Measurements from ENCODE around the gene CCDC54.

CCDC54 gene

DNA sequence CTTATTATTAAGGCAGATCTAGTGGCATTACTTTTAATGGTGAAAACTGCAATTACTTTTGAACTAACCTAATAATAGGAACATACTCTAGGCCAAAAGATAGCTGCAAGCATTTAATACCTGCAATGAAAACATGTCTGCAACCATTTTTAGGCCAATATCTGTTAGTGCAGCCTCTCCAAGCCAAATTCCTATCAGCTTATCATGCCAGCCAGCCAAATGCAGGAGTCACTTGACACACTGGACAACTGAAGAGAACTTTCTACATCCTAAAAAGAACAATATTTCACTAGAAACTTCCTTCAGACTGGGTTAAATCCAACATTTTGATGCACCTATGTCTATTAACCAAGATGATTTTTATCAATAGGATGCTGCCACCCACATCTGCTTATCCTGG, 33.8 kb downstream of the CCDC54 start:
- Histone ChIP-seq H3K9me3 (ENCODE audit: control insufficient read depth, insufficient read depth, low read length) (no peaks in the 10 kb centered on the region), H3K27ac (ENCODE audit: low read depth, low read length) (no peak overlapping the region), H3K9ac (ENCODE audit: low read depth, low read length) (no peak overlapping the region), H3K27me3 (ENCODE audit: control insufficient read depth, insufficient read depth, low read length) (no peaks in the 10 kb centered on the region), H3K36me3 (ENCODE audit: control insufficient read depth, insufficient read depth, low read length) (no peaks in the 10 kb centered on the region), H3K4me3 (ENCODE audit: low read depth, low read length) (no peak overlapping the region), H3K4me1 (ENCODE audit: control insufficient read depth, insufficient read depth, low read length) (no peaks in the 10 kb centered on the region)

DNA sequence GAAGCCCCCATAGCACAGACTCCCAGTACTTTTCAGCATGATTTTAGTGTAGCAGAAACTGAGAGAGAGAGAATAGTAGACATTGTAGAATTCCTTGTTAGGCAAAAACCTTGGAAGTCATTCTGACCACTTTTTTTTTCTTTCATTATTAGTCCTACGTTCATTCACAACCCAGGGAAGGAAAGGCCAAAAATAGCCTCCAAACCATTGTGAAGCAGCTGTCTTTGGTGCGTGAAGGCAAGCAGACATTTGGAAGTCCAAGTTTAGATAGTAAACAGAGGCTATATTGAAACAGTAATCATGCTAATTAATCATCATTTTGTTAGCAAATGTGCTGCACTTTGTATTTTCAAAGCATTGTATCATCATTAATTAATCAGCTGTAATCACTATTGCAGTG, 34.5 kb downstream of the CCDC54 start:
- no peaks in the 10 kb centered on the region for H3K4me1 ChIP-seq (ENCODE audit: control insufficient read depth, insufficient read depth, low read length)

GRCh38 chr3:107412376-107412775, 35.1 kb downstream of the CCDC54 start:
- Histone ChIP-seq H3K9me3 (ENCODE audit: control insufficient read depth, insufficient read depth, low read length) (no peaks in the 10 kb centered on the region), H3K4me3 (ENCODE audit: low read depth, low read length) (no peak overlapping the region), H3K27me3 (ENCODE audit: control insufficient read depth, insufficient read depth, low read length) (no peaks in the 10 kb centered on the region), H3K27ac (ENCODE audit: low read depth, low read length) (no peak overlapping the region), H3K36me3 (ENCODE audit: control insufficient read depth, insufficient read depth, low read length) (no peaks in the 10 kb centered on the region), H3K9ac (ENCODE audit: low read depth, low read length) (no peak overlapping the region), H3K4me1 (ENCODE audit: control insufficient read depth, insufficient read depth, low read length) (no peaks in the 10 kb centered on the region)

More for the DNA sequence above, 34.5 kb downstream of the CCDC54 start:
- no peak overlapping the region for H3K9ac ChIP-seq (ENCODE audit: low read depth, low read length)
- no peaks in the 10 kb centered on the region for H3K27me3 ChIP-seq (ENCODE audit: control insufficient read depth, insufficient read depth, low read length)
- no peaks in the 10 kb centered on the region for H3K9me3 ChIP-seq (ENCODE audit: control insufficient read depth, insufficient read depth, low read length)
- no peak overlapping the region for H3K4me3 ChIP-seq (ENCODE audit: low read depth, low read length)
- no peak overlapping the region for H3K27ac ChIP-seq (ENCODE audit: low read depth, low read length)
- no peaks in the 10 kb centered on the region for H3K36me3 ChIP-seq (ENCODE audit: control insufficient read depth, insufficient read depth, low read length)

- Histone ChIP-seq H3K36me3 (ENCODE audit: control insufficient read depth, insufficient read depth, low read length) (no peaks in the 10 kb centered on the region), H3K4me1 (ENCODE audit: control insufficient read depth, insufficient read depth, low read length) (no peaks in the 10 kb centered on the region), H3K9me3 (ENCODE audit: control insufficient read depth, insufficient read depth, low read length) (no peaks in the 10 kb centered on the region), H3K4me3 (ENCODE audit: low read depth, low read length) (no peak overlapping the region), H3K27me3 (ENCODE audit: control insufficient read depth, insufficient read depth, low read length) (no peaks in the 10 kb centered on the region), H3K9ac (ENCODE audit: low read depth, low read length) (no peak overlapping the region), H3K27ac (ENCODE audit: low read depth, low read length) (no peak overlapping the region)
Measured at GRCh38 chr3:107413264-107413663, 36.0 kb downstream of the CCDC54 start.

GRCh38 chr3:107414325-107414964, 37.2 kb downstream of the CCDC54 start:
- no peaks in the 10 kb centered on the region for H3K27me3 ChIP-seq (ENCODE audit: control insufficient read depth, insufficient read depth, low read length)
- no peaks in the 10 kb centered on the region for H3K36me3 ChIP-seq (ENCODE audit: control insufficient read depth, insufficient read depth, low read length)

GRCh38 chr3:107416138-107416537, 38.9 kb downstream of the CCDC54 start:
- Histone ChIP-seq H3K9me3 (ENCODE audit: control insufficient read depth, insufficient read depth, low read length) (no peaks in the 10 kb centered on the region), H3K36me3 (ENCODE audit: control insufficient read depth, insufficient read depth, low read length) (no peaks in the 10 kb centered on the region), H3K4me3 (ENCODE audit: low read depth, low read length) (no peak overlapping the region), H3K27me3 (ENCODE audit: control insufficient read depth, insufficient read depth, low read length) (no peaks in the 10 kb centered on the region), H3K4me1 (ENCODE audit: control insufficient read depth, insufficient read depth, low read length) (peaks cover 5% of the 10 kb centered on the region; the same call in 1 of the 2 replicates), H3K27ac (ENCODE audit: low read depth, low read length) (no peak overlapping the region), H3K9ac (ENCODE audit: low read depth, low read length) (no peak overlapping the region)

More at GRCh38 chr3:107414325-107414964, 37.2 kb downstream of the CCDC54 start:
- Histone ChIP-seq H3K4me3 (ENCODE audit: low read depth, low read length) (no peak overlapping the region), H3K27ac (ENCODE audit: low read depth, low read length) (no peak overlapping the region), H3K9me3 (ENCODE audit: control insufficient read depth, insufficient read depth, low read length) (no peaks in the 10 kb centered on the region), H3K9ac (ENCODE audit: low read depth, low read length) (no peak overlapping the region), H3K4me1 (ENCODE audit: control insufficient read depth, insufficient read depth, low read length) (no peaks in the 10 kb centered on the region)

GRCh38 chr3:107416886-107417285, 39.6 kb downstream of the CCDC54 start:
- Histone ChIP-seq H3K27ac (ENCODE audit: low read depth, low read length) (no peak overlapping the region), H3K9ac (ENCODE audit: low read depth, low read length) (no peak overlapping the region), H3K4me1 (ENCODE audit: control insufficient read depth, insufficient read depth, low read length) (peaks cover 5% of the 10 kb centered on the region; the same call in 1 of the 2 replicates), H3K27me3 (ENCODE audit: control insufficient read depth, insufficient read depth, low read length) (no peaks in the 10 kb centered on the region), H3K4me3 (ENCODE audit: low read depth, low read length) (no peak overlapping the region), H3K9me3 (ENCODE audit: control insufficient read depth, insufficient read depth, low read length) (no peaks in the 10 kb centered on the region), H3K36me3 (ENCODE audit: control insufficient read depth, insufficient read depth, low read length) (no peaks in the 10 kb centered on the region)

- Histone ChIP-seq H3K9ac (ENCODE audit: low read depth, low read length) (no peak overlapping the region), H3K4me1 (ENCODE audit: control insufficient read depth, insufficient read depth, low read length) (peaks cover 5% of the 10 kb centered on the region; the same call in 1 of the 2 replicates), H3K27me3 (ENCODE audit: control insufficient read depth, insufficient read depth, low read length) (no peaks in the 10 kb centered on the region), H3K4me3 (ENCODE audit: low read depth, low read length) (no peak overlapping the region), H3K9me3 (ENCODE audit: control insufficient read depth, insufficient read depth, low read length) (no peaks in the 10 kb centered on the region), H3K27ac (ENCODE audit: low read depth, low read length) (no peak overlapping the region), H3K36me3 (ENCODE audit: control insufficient read depth, insufficient read depth, low read length) (no peaks in the 10 kb centered on the region)
Measured at GRCh38 chr3:107421170-107421792, 44.0 kb downstream of the CCDC54 start.

- H3K27ac ChIP-seq (ENCODE audit: low read depth, low read length) = no peak overlapping the region
- no peaks in the 10 kb centered on the region for H3K27me3 ChIP-seq (ENCODE audit: control insufficient read depth, insufficient read depth, low read length)
- H3K36me3 ChIP-seq (ENCODE audit: control insufficient read depth, insufficient read depth, low read length) = no peaks in the 10 kb centered on the region
- H3K9ac ChIP-seq (ENCODE audit: low read depth, low read length) = no peak overlapping the region
- H3K9me3 ChIP-seq (ENCODE audit: control insufficient read depth, insufficient read depth, low read length) = no peaks in the 10 kb centered on the region
- H3K4me3 ChIP-seq (ENCODE audit: low read depth, low read length) = no peak overlapping the region
- peaks cover 5% of the 10 kb centered on the region; the same call in 1 of the 2 replicates for H3K4me1 ChIP-seq (ENCODE audit: control insufficient read depth, insufficient read depth, low read length)
Measured at GRCh38 chr3:107421881-107422280, 44.6 kb downstream of the CCDC54 start.

DNA sequence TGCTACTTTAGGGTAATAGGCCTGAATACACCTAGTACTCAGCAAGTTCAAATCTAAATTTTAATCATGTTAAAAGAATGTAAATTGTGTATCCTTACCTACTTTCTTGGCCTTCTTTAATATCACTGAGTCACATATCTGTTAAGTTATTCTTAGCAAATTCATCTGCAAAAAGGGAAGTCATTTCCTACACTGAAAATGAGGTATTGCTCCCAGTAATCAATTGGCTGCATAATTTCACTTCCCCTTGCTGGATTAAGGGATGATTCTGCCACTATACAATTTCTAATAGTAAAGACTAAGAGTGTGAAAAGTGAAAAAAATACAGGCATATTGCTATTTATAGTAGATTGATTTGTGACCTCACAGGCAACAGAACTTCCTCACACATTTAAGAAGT, 47.8 kb downstream of the CCDC54 start:
- Histone ChIP-seq H3K4me1 (ENCODE audit: control insufficient read depth, insufficient read depth, low read length) (peaks cover 6% of the 10 kb centered on the region; the same call in 1 of the 2 replicates), H3K4me3 (ENCODE audit: low read depth, low read length) (no peak overlapping the region), H3K36me3 (ENCODE audit: control insufficient read depth, insufficient read depth, low read length) (no peaks in the 10 kb centered on the region), H3K9ac (ENCODE audit: low read depth, low read length) (no peak overlapping the region), H3K27ac (ENCODE audit: low read depth, low read length) (no peak overlapping the region), H3K27me3 (ENCODE audit: control insufficient read depth, insufficient read depth, low read length) (peaks cover 14% of the 10 kb centered on the region), H3K9me3 (ENCODE audit: control insufficient read depth, insufficient read depth, low read length) (no peaks in the 10 kb centered on the region)

DNA sequence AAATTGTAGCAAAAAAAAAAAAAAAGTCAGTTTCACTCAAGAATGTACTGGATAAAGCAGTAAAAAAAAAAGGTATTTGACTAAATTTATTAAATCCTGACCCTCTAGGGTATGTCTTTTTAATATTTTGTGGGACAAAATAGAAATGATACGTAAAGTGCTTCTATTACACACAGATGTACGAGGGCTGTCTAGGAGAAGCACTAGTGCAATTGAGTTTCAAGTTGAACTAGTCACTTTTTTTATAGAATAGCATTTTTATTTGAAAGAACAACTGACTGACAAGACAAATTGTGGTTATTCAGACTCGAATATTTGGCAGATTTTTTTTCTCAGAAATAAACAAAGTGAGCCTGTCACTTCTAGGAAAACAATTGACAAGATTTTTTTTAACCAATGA, 49.0 kb downstream of the CCDC54 start:
- H3K27me3 ChIP-seq (ENCODE audit: control insufficient read depth, insufficient read depth, low read length) = peaks cover 26% of the 10 kb centered on the region
- no peaks in the 10 kb centered on the region for H3K9me3 ChIP-seq (ENCODE audit: control insufficient read depth, insufficient read depth, low read length)
- H3K36me3 ChIP-seq (ENCODE audit: control insufficient read depth, insufficient read depth, low read length) = no peaks in the 10 kb centered on the region
- no peak overlapping the region for H3K27ac ChIP-seq (ENCODE audit: low read depth, low read length)
- no peak overlapping the region for H3K9ac ChIP-seq (ENCODE audit: low read depth, low read length)
- peaks cover 10% of the 10 kb centered on the region for H3K4me1 ChIP-seq (ENCODE audit: control insufficient read depth, insufficient read depth, low read length)
- H3K4me3 ChIP-seq (ENCODE audit: low read depth, low read length) = no peak overlapping the region

Measured in HUES48 (cell line).